ENCODE results near the gene IL1RAPL1.

DNA sequence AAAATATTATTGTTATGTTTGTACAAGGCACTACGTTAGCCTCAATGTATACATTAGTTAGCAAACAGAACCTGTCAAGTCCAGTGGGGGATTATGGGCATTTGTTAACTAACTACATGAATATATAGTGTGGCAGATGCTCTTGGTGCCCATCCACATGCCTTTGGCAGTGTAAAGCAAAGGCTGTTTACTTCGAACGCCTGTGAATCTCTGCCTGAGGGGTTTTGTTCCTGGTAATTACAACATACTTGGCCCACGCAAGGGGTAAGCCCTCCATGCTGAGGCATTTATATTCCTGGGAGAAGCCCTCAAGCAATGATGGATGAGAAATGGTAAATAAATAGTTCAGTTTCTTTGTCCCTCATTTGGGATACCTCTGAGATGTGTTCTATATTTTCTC, 119.7 kb downstream of the IL1RAPL1 start:
- TF ChIP-seq, protein P1, sequence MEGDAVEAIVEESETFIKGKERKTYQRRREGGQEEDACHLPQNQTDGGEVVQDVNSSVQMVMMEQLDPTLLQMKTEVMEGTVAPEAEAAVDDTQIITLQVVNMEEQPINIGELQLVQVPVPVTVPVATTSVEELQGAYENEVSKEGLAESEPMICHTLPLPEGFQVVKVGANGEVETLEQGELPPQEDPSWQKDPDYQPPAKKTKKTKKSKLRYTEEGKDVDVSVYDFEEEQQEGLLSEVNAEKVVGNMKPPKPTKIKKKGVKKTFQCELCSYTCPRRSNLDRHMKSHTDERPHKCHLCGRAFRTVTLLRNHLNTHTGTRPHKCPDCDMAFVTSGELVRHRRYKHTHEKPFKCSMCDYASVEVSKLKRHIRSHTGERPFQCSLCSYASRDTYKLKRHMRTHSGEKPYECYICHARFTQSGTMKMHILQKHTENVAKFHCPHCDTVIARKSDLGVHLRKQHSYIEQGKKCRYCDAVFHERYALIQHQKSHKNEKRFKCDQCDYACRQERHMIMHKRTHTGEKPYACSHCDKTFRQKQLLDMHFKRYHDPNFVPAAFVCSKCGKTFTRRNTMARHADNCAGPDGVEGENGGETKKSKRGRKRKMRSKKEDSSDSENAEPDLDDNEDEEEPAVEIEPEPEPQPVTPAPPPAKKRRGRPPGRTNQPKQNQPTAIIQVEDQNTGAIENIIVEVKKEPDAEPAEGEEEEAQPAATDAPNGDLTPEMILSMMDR (conservative IDR thresholded peaks at IDR 0.05 in 1 of 2, IDR thresholded peaks at IDR 0.05 in 1 of 2; ENCODE audit: extremely low read depth in 1 of 2, insufficient read depth in 1 of 2, low read depth in 1 of 2, low read length in 2 of 2): no peak
- TF ChIP-seq EZH2 (IDR thresholded peaks at IDR 0.05; ENCODE audit: borderline replicate concordance, low read length): no peak

Data from mammary epithelial cell (primary cell).